ENCODE data around the gene CA5B.
"Not testable (repeated sequence)": the region's sequence is repeated elsewhere in the genome, so short reads cannot be mapped to it uniquely, and the experiment has no call there.

CA5B gene

DNA sequence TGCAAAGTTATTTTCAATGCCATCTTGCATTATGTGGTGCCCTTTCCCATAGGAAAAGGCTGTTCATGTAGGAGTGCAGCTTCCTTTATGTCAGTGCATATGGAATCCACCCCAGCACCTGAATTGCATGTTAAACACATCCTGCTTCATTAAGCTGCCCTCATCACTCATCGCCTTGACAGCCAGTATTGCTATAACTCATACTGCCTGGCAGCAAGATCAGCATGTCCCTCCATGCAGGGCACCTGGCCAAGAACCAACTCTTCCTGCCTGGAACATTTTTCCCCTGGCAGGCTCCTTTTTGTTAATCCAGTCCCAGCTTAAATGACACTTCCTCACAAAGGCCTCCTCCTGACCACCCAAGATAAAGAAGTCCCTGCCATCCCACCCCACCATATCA is 23.5 kb upstream of the CA5B start:
- ChIA-PET POLR2A (interaction anchor here (0.6 kb wide), 1 partner anchor 42 kb away, joined by 3 read pairs; no protein-coding TSS in a partner anchor), CTCF (no interaction called here)
- TF ChIP-seq, protein P1, sequence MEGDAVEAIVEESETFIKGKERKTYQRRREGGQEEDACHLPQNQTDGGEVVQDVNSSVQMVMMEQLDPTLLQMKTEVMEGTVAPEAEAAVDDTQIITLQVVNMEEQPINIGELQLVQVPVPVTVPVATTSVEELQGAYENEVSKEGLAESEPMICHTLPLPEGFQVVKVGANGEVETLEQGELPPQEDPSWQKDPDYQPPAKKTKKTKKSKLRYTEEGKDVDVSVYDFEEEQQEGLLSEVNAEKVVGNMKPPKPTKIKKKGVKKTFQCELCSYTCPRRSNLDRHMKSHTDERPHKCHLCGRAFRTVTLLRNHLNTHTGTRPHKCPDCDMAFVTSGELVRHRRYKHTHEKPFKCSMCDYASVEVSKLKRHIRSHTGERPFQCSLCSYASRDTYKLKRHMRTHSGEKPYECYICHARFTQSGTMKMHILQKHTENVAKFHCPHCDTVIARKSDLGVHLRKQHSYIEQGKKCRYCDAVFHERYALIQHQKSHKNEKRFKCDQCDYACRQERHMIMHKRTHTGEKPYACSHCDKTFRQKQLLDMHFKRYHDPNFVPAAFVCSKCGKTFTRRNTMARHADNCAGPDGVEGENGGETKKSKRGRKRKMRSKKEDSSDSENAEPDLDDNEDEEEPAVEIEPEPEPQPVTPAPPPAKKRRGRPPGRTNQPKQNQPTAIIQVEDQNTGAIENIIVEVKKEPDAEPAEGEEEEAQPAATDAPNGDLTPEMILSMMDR (IDR thresholded peaks at IDR 0.05; ENCODE audit: insufficient read depth, low read length, missing control alignments), result no peak
- DNase-seq (ENCODE audit: low read depth, low spot score), result no peak
- no peak overlapping the region for H3K4me3 ChIP-seq (ENCODE audit: low read depth, low read length)

DNA sequence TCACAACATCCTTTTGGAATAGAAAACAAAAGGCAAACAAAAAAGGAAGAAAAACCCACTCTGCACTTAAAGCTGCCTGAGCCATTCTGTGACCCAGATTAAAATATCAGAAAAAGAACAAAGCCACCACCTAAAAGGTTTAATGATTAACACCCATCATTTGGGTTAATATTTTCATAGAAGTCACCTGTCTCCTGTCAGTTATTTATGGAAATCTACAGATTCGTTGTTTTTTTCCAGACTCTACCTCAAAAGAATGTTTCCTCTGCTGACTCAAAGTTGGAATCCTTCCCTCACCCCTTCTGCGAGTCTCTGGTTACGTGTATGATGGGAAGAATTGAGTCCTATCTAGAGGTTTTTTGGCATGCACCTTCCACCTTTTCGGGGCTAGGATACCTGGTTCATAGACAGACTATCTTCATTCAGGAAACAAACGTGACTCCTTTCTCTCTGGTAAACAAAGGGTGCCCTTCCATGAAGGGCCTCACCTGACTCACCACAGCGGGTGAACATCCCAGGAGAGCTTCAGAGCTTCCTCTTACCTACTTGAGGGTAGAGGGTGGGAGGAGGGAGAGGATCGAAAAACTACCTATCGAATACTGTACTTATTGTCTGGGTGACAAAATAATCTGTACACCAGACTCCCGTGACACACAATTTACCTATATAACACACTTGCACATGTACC is 19.6 kb upstream of the CA5B start:
- DNase-seq (ENCODE audit: low read depth, low spot score), result no peak
- CTCF ChIA-PET, result no interaction called here
- TF ChIP-seq, protein P1 (IDR thresholded peaks at IDR 0.05; ENCODE audit: insufficient read depth, low read length, missing control alignments), result no peak
- H3K4me3 ChIP-seq (ENCODE audit: low read depth, low read length), result no peak overlapping the region
- POLR2A ChIA-PET, result no interaction called here

DNA sequence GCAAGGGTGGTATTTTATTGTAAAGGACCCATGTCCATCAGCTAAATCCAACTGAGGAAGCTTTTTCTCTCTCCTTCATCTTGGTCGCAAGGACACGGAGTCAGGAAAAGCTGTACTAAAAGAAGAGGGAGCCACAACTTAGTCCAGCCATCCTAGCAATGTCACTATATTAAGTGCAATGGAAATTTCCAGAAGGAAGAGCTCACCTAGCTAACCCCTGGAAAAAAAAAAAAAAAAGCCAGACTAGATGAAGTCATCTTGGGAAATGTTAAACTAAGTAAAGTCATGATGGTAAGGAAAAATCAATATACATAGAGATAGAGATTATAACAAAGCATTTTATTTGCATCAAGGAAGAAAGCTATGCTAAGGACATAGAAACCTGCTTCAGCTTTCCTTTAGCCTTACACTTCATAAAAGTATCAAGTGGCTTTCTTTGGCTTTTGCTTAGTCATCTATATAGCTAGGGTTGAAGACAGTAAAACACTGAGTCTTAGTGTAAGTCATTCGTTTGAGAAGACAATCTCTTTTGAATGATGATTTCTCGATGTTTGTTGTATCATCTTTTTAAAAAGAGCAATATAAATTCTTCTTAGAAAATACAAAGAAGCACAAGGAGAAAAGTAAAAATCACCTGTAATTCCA is 18.6 kb upstream of the CA5B start:
- DNase-seq (ENCODE audit: low read depth, low spot score), result no peak
- ChIA-PET POLR2A (no interaction called here), CTCF (no interaction called here)
- TF ChIP-seq, protein P1 (IDR thresholded peaks at IDR 0.05; ENCODE audit: insufficient read depth, low read length, missing control alignments), result no peak
- no peak overlapping the region for H3K4me3 ChIP-seq (ENCODE audit: low read depth, low read length)

DNA sequence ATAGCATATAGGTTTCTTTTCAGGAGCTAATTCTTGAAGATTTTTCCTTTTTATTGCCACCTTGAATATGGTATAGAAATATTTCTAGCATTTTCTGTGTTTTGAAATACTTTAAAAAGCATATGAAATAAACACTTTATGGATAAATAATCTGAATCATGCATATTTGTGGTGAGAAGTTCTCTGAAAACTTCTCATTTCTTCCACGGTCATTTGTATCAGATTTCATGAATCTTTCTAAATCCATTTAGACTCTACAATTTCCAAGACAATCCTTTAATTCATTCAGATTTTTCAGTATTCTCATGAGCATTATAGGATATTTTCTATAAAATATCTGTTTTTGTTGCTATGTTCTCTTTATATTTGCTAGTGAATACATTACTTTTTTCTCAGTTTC is 16.2 kb upstream of the CA5B start:
- TF ChIP-seq, protein P1 (IDR thresholded peaks at IDR 0.05; ENCODE audit: insufficient read depth, low read length, missing control alignments), result no peak
- no peak overlapping the region for H3K4me3 ChIP-seq (ENCODE audit: low read depth, low read length)
- ChIA-PET POLR2A (no interaction called here), CTCF (interaction anchor here (1.0 kb wide), 1 partner anchor 34 kb away, joined by 4 read pairs; no protein-coding TSS in a partner anchor)
- no peak for DNase-seq (ENCODE audit: low read depth, low spot score)

DNA sequence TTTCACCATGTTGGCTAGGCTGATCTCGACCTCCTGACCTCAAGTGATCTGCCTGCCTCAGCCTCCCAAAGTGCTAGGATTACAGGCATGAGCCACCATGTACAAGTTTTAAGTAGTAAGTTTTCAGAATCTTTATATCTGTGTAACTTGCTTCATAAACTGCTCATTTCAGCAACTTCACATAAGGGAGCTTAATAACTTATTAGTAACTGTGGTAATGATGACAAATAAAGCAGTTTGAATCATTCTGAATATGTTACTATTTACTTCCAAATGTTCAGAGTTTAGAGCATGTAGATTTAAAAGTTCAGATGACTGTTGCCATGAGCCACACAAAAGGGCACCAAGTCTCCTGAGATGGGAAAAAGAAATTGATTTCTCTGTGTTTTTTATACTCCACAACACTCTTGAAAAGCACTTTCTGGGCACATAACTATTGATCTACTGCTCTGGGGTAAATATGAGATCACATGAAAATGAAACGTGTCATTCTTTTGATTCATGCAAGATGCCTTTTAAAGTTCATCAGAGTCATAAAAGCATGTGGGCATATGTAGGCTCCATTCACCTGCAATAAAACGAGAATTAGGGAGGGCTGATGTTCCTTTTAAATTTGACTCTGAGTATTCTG is 14.1 kb upstream of the CA5B start:
- CTCF ChIA-PET, result no interaction called here
- POLR2A ChIA-PET, result no interaction called here
- TF ChIP-seq, protein P1 (IDR thresholded peaks at IDR 0.05; ENCODE audit: insufficient read depth, low read length, missing control alignments), result no peak
- H3K4me3 ChIP-seq (ENCODE audit: low read depth, low read length), result no peak overlapping the region
- no peak for DNase-seq (ENCODE audit: low read depth, low spot score)

DNA sequence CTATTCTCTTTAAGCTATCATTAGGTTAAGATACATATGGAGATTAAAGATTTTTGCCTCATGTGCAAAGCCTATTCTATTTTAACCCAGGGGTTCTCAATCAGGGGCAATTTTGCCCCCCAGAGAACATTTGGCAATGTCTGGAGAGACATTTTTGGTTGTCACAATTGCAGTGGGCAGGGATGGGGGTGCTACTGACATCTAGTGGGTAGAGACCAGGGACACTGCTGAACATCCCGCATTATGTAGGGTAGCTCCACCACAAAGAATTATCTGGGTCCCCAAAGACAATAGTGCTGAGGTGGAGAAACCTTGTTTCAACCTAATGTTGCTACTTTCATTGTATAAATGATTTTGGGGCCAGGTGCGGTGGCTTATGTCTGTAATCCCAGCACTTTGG is 13.2 kb upstream of the CA5B start:
- ChIA-PET POLR2A (no interaction called here), CTCF (no interaction called here)
- no peak for DNase-seq (ENCODE audit: low read depth, low spot score)
- H3K4me3 ChIP-seq (ENCODE audit: low read depth, low read length), result no peak overlapping the region
- TF ChIP-seq, protein P1 (IDR thresholded peaks at IDR 0.05; ENCODE audit: insufficient read depth, low read length, missing control alignments), result no peak

DNA sequence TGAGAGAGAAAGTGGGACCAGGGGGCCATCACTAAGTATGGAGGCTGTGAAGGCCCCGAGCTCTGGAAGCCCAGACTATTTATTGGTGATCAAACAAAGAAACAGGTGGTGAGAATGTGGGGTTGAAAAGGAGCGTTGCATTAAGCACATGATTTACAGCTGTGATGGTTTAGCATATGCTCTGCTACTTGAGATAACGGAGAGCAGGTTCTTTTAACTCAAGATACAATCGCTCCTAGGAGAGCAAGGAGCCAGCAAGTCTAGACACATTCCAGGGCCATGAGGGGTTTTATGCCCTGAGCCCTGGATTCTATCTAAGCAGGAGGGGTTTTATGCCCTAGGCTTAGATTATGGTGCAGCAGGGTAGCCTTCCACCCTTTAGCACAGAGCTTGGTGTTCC is 6.7 kb upstream of the CA5B start:
- H3K4me3 ChIP-seq (ENCODE audit: low read depth, low read length); POLR2A ChIA-PET; DNase-seq (ENCODE audit: low read depth, low spot score); CTCF ChIA-PET: not testable (repeated sequence)

All from AG04449 (cell line).